Measurements from ENCODE around the gene TNS1.

Gene TNS1

GRCh38 chr2:217939220-217939619, 63.6 kb downstream of the TNS1 start:
- Histone ChIP-seq H3K9ac (no peak overlapping the region), H3K27me3 (ENCODE audit: control insufficient read depth, insufficient read depth, low read length) (no peaks in the 10 kb centered on the region), H3K27ac (no peak overlapping the region), H3K4me1 (peaks cover 59% of the 10 kb centered on the region), H3K36me3 (ENCODE audit: control insufficient read depth, insufficient read depth, low read length) (no peaks in the 10 kb centered on the region), H3K4me2 (ENCODE audit: low read length) (no peak overlapping the region), H2AFZ (no peak overlapping the region), H3K9me3 (ENCODE audit: control insufficient read depth, low read length) (no peaks in the 10 kb centered on the region), H3K4me3 (ENCODE audit: low read depth, low read length) (no peak overlapping the region), H3K79me2 (peaks cover 88% of the 10 kb centered on the region)
- no peak for TF ChIP-seq CTCF (IDR thresholded peaks at IDR 0.05)

GRCh38 chr2:217938036-217938435, 64.8 kb downstream of the TNS1 start:
- TF ChIP-seq CTCF (IDR thresholded peaks at IDR 0.05), result no peak
- H3K4me2 ChIP-seq (ENCODE audit: low read length), result peak overlapping the region; percentile 10
- no peak overlapping the region for H3K4me3 ChIP-seq (ENCODE audit: low read depth, low read length)
- H3K4me1 ChIP-seq, result peaks cover 60% of the 10 kb centered on the region
- H3K36me3 ChIP-seq (ENCODE audit: control insufficient read depth, insufficient read depth, low read length), result no peaks in the 10 kb centered on the region
- H3K9me3 ChIP-seq (ENCODE audit: control insufficient read depth, low read length), result no peaks in the 10 kb centered on the region
- no peak overlapping the region for H3K9ac ChIP-seq
- no peak overlapping the region for H2AFZ ChIP-seq
- H3K79me2 ChIP-seq, result peaks cover 94% of the 10 kb centered on the region
- no peaks in the 10 kb centered on the region for H3K27me3 ChIP-seq (ENCODE audit: control insufficient read depth, insufficient read depth, low read length)
- H3K27ac ChIP-seq, result no peak overlapping the region

- Histone ChIP-seq H3K27ac (peak overlapping the region; percentile 6), H3K9ac (no peak overlapping the region), H2AFZ (no peak overlapping the region), H3K9me3 (ENCODE audit: control insufficient read depth, low read length) (no peaks in the 10 kb centered on the region), H3K4me2 (ENCODE audit: low read length) (peak overlapping the region; percentile 10), H3K36me3 (ENCODE audit: control insufficient read depth, insufficient read depth, low read length) (no peaks in the 10 kb centered on the region), H3K27me3 (ENCODE audit: control insufficient read depth, insufficient read depth, low read length) (no peaks in the 10 kb centered on the region), H3K4me3 (ENCODE audit: low read depth, low read length) (no peak overlapping the region), H3K79me2 (peaks cover 94% of the 10 kb centered on the region), H3K4me1 (peaks cover 62% of the 10 kb centered on the region)
- TF ChIP-seq CTCF (IDR thresholded peaks at IDR 0.05), result no peak
These were observed 65.3 kb downstream of the TNS1 start for GRCh38 chr2:217937446-217937845.

GRCh38 chr2:217936952-217937351, 65.8 kb downstream of the TNS1 start:
- no peak overlapping the region for H3K4me3 ChIP-seq (ENCODE audit: low read depth, low read length)

More at GRCh38 chr2:217936952-217937351, 65.8 kb downstream of the TNS1 start:
- Histone ChIP-seq H3K4me1 (peaks cover 58% of the 10 kb centered on the region), H3K79me2 (peaks cover 95% of the 10 kb centered on the region), H3K27me3 (ENCODE audit: control insufficient read depth, insufficient read depth, low read length) (no peaks in the 10 kb centered on the region), H2AFZ (no peak overlapping the region), H3K9me3 (ENCODE audit: control insufficient read depth, low read length) (no peaks in the 10 kb centered on the region), H3K4me2 (ENCODE audit: low read length) (peak overlapping the region; percentile 2), H3K27ac (peak overlapping the region; percentile 6), H3K36me3 (ENCODE audit: control insufficient read depth, insufficient read depth, low read length) (no peaks in the 10 kb centered on the region), H3K9ac (no peak overlapping the region)
- no peak for TF ChIP-seq CTCF (IDR thresholded peaks at IDR 0.05)
